ENCODE data around the gene DAB2. TPM values are rescaled to one million over a fixed set of nuclear protein-coding genes. Genes with fewer than 3 reads are reported as not detected.

Gene DAB2
- total RNA-seq, 1 donor from 2014 or later = 33.6 TPM

DNA sequence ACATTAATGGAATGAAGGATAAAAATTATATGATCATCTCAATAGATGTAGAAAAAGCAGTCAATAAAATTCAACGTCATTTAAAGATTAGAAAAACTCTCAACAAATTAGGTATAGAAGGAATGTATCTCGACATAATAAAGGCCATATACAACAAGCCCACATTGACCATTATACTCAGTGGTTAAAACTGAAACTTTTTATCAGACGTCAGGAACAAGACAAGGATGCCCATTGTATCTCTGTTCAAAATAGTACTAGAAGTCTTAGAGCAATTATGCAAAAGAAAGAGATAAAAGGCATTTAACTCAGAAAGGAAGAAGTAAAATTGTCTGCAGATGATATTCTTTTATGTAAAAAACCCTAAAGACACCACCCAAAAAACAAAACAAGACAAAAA, 101.2 kb downstream of the DAB2 start:
- intact Hi-C loops (cut with DNase I) = no loop called here
- TF ChIP-seq CTCF (IDR thresholded peaks at IDR 0.05) = no peak

More for the DNA sequence above, 101.2 kb downstream of the DAB2 start:
- Histone ChIP-seq H3K9me3 (peaks cover 0 to 3% of the 10 kb centered on the region in 2 donors), H3K4me1 (no peaks in the 10 kb centered on the region), H3K27ac (no peak overlapping the region), H3K27me3 (no peaks in the 10 kb centered on the region), H3K4me3 (no peak overlapping the region), H3K36me3 (no peaks in the 10 kb centered on the region)
- DNase-seq (ENCODE audit: low spot score in 2 of 2) = no peak

Other genes with a start within 250 kb of the DAB2 start
- 74.1 TPM for gene FYB1, start 205.4 kb downstream of the DAB2 start, total RNA-seq
- 0.96 TPM for gene C9, start 60.5 kb downstream of the DAB2 start, total RNA-seq

Data from ascending aorta (tissue), 2 donors.